ENCODE measurements around the gene ZNF543. TPM values are rescaled to one million over a fixed set of nuclear protein-coding genes. Genes with fewer than 3 reads are reported as not detected.
A peak's percentile ranks its signal among the peaks of the same experiment; 100 is the strongest.

The ZNF543 gene
- polyA plus RNA-seq, 1 donor from 2014 or later, result 9.3 TPM

DNA sequence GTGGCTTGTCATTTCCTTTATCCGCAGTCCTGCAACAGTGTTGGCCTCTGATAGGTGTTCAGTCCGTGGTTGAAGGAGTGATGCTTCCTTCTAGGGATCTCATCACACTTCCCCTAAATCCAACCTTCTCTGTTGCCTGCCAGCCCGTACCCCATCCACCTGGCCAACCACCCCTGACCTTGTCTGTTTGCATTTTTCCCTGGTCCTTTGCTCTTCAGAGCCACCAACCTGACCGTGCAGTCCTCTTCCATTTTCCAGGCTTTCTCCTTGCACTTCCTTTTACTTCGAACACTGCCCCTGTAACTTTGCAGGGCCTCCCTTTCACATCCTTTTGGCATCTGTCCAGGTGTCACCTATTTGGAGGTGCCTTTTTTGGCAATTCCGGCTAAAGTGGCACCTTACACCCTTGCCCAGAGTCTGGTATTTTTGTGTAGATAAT is 39.3 kb upstream of the ZNF543 start:
- Histone ChIP-seq H3K9me3 (ENCODE audit: low read length) (no peaks in the 10 kb centered on the region), H3K4me3 (ENCODE audit: low read length) (peak overlapping the region; percentile 96), H4K20me1 (ENCODE audit: insufficient read depth) (no peaks in the 10 kb centered on the region), H3F3A (ENCODE audit: insufficient read depth, low read length, poor library complexity, severe bottlenecking) (no peaks in the 10 kb centered on the region), H3K36me3 (ENCODE audit: insufficient read depth, low read length) (no peaks in the 10 kb centered on the region), H3K9ac (ENCODE audit: low read length) (peak overlapping the region; percentile 94), H3K27ac (ENCODE audit: low read length) (peak overlapping the region; percentile 98), H3K27me3 (ENCODE audit: insufficient read depth, low read depth, low read length) (no peaks in the 10 kb centered on the region), H3K4me2 (ENCODE audit: low read length) (peak overlapping the region; percentile 91), H2AFZ (ENCODE audit: low read depth, low read length) (peak overlapping the region; percentile 83), H3K9me2 (ENCODE audit: insufficient read depth, low read length) (no peaks in the 10 kb centered on the region), H3K79me2 (replicated peaks; ENCODE audit: insufficient read depth, low read length) (peaks cover 52% of the 10 kb centered on the region)
- TF ChIP-seq MXI1 (conservative IDR thresholded peaks at IDR 0.05; ENCODE audit: poor library complexity, severe bottlenecking) (no peak), EZH2 (IDR thresholded peaks at IDR 0.05; ENCODE audit: borderline replicate concordance, insufficient read depth, low read length, poor library complexity, severe bottlenecking) (no peak), EP300 (conservative IDR thresholded peaks at IDR 0.05; ENCODE audit: poor library complexity, severe bottlenecking) (no peak), CTCF (IDR thresholded peaks at IDR 0.05; ENCODE audit: poor library complexity, severe bottlenecking) (no peak), REST (IDR thresholded peaks at IDR 0.05; ENCODE audit: borderline replicate concordance) (no peak), TAF1 (IDR thresholded peaks at IDR 0.05; ENCODE audit: low read depth) (no peak), SMC3 (conservative IDR thresholded peaks at IDR 0.05; ENCODE audit: poor library complexity) (no peak), POLR2AphosphoS5 (IDR thresholded peaks at IDR 0.05) (no peak), RAD21 (conservative IDR thresholded peaks at IDR 0.05) (no peak)

- Histone ChIP-seq H3K9me3 (ENCODE audit: low read length) (no peaks in the 10 kb centered on the region), H3K9ac (ENCODE audit: low read length) (no peak overlapping the region), H3K4me2 (ENCODE audit: low read length) (peak overlapping the region; percentile 73), H3K79me2 (replicated peaks; ENCODE audit: insufficient read depth, low read length) (peaks cover 62% of the 10 kb centered on the region), H3K27me3 (ENCODE audit: insufficient read depth, low read depth, low read length) (no peaks in the 10 kb centered on the region), H3K9me2 (ENCODE audit: insufficient read depth, low read length) (no peaks in the 10 kb centered on the region), H4K20me1 (ENCODE audit: insufficient read depth) (no peaks in the 10 kb centered on the region), H3K27ac (ENCODE audit: low read length) (no peak overlapping the region), H2AFZ (ENCODE audit: low read depth, low read length) (no peak overlapping the region), H3F3A (ENCODE audit: insufficient read depth, low read length, poor library complexity, severe bottlenecking) (no peaks in the 10 kb centered on the region), H3K4me3 (ENCODE audit: low read length) (peak overlapping the region; percentile 96), H3K36me3 (ENCODE audit: insufficient read depth, low read length) (no peaks in the 10 kb centered on the region)
- TF ChIP-seq POLR2AphosphoS5 (IDR thresholded peaks at IDR 0.05) (no peak), SMC3 (conservative IDR thresholded peaks at IDR 0.05; ENCODE audit: poor library complexity) (no peak), MXI1 (conservative IDR thresholded peaks at IDR 0.05; ENCODE audit: poor library complexity, severe bottlenecking) (no peak), REST (IDR thresholded peaks at IDR 0.05; ENCODE audit: borderline replicate concordance) (no peak), EP300 (conservative IDR thresholded peaks at IDR 0.05; ENCODE audit: poor library complexity, severe bottlenecking) (no peak), TAF1 (IDR thresholded peaks at IDR 0.05; ENCODE audit: low read depth) (no peak), EZH2 (IDR thresholded peaks at IDR 0.05; ENCODE audit: borderline replicate concordance, insufficient read depth, low read length, poor library complexity, severe bottlenecking) (no peak), CTCF (IDR thresholded peaks at IDR 0.05; ENCODE audit: poor library complexity, severe bottlenecking) (no peak), RAD21 (conservative IDR thresholded peaks at IDR 0.05) (no peak)
Observed at GRCh38 chr19:57282011-57282643, 38.1 kb upstream of the ZNF543 start.

All from neural cell (in vitro differentiated cells).